Neutrophil (primary cell): ENCODE results near the gene EYS.

Experiments
- H3K27ac ChIP-seq: fragments of 200-600 bp; sonication (generic); 2 replicates; pipeline ENCODE4 v1.5.1; 2016; ENCODE audit warnings: mild to moderate bottlenecking, moderate library complexity
- H3K27me3 ChIP-seq: fragments of 200-600 bp; sonication (generic); 2 replicates; pipeline ENCODE4 v1.6.0; 2016; ENCODE audit warnings: mild to moderate bottlenecking
- H3K36me3 ChIP-seq: fragments of 200-600 bp; sonication (generic); 2 replicates; pipeline ENCODE4 v1.5.1; 2017
- H3K4me1 ChIP-seq, 2 experiments: fragments of 200-600 bp in 1 of 2; sonication (generic) in 1 of 2; 1 replicate in 1 of 2; 2 replicates in 1 of 2; pipeline versions ENCODE4 v1.5.1 to v1.6.1; 2013 to 2016; ENCODE audit warnings: low read depth in 1 of 2, low read length in 1 of 2, mild to moderate bottlenecking in 1 of 2, moderate library complexity in 1 of 2; ENCODE audit not compliant: control insufficient read depth in 1 of 2, insufficient read depth in 1 of 2
- H3K4me3 ChIP-seq, 2 experiments: fragments of 200-600 bp in 1 of 2; sonication (generic) in 1 of 2; 1 replicate in 1 of 2; 2 replicates in 1 of 2; pipeline ENCODE4 v1.5.1; 2013 to 2016; ENCODE audit warnings: low read depth in 1 of 2, low read length in 1 of 2, mild to moderate bottlenecking in 1 of 2, moderate library complexity in 1 of 2
- H3K9me3 ChIP-seq: fragments of 200-600 bp; sonication (generic); 2 replicates; pipeline ENCODE4 v1.5.1; 2016
- TF ChIP-seq, protein P1 (sequence below): fragments of 200-600 bp; sonication (generic); IDR thresholded peaks from 2 replicates; pipeline ENCODE4 v1.5.1; 2016; ENCODE audit warnings: antibody characterized with exemption

EYS gene

DNA sequence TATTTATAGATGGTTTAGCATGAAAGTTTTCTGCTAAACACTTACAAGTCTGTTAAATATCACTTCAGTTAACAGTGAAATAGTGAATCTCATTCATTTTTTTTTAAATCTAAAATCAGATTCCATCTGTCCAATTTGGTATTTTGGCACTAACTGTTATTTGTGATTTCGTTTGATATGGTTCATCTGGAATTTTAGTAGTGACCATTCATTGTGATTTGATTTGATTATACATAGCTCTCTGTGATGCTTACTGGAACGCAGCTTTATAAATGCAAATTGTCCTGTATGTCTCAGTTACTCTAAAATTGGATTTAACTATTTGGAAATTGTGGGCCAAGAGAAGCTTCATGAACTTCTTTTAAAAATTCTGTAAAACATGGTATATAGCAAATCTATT, 571.5 kb downstream of the EYS start:
- Histone ChIP-seq H3K36me3 (no peaks in the 10 kb centered on the region), H3K27ac (no peak overlapping the region), H3K4me3 (no peak overlapping the region), H3K9me3 (no peaks in the 10 kb centered on the region), H3K4me1 (no peaks in the 10 kb centered on the region), H3K27me3 (no peaks in the 10 kb centered on the region)
- TF ChIP-seq, protein P1, sequence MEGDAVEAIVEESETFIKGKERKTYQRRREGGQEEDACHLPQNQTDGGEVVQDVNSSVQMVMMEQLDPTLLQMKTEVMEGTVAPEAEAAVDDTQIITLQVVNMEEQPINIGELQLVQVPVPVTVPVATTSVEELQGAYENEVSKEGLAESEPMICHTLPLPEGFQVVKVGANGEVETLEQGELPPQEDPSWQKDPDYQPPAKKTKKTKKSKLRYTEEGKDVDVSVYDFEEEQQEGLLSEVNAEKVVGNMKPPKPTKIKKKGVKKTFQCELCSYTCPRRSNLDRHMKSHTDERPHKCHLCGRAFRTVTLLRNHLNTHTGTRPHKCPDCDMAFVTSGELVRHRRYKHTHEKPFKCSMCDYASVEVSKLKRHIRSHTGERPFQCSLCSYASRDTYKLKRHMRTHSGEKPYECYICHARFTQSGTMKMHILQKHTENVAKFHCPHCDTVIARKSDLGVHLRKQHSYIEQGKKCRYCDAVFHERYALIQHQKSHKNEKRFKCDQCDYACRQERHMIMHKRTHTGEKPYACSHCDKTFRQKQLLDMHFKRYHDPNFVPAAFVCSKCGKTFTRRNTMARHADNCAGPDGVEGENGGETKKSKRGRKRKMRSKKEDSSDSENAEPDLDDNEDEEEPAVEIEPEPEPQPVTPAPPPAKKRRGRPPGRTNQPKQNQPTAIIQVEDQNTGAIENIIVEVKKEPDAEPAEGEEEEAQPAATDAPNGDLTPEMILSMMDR = no peak

DNA sequence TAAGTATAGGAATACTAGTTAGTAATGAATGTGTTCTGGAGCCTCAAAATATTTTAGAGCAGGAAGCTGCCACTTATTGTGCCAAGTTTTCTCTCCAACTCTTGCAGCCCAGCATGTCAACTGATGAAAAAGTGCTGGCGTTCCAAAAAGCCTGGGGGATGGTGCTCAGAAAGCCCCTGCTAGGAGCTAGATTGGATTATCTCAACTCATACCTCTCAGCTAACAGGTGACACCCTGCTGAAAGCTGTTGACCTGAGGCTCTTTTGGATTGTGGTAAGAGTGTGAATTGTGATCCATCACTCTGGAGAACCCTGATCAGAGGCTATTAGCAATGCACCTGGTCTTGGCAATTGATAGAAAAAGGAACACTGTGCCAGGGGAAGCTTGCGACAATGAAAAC, 580.4 kb downstream of the EYS start:
- H3K36me3 ChIP-seq = no peaks in the 10 kb centered on the region
- no peaks in the 10 kb centered on the region for H3K9me3 ChIP-seq
- H3K4me3 ChIP-seq = no peak overlapping the region
- H3K27ac ChIP-seq = no peak overlapping the region
- H3K27me3 ChIP-seq = no peaks in the 10 kb centered on the region
- no peaks in the 10 kb centered on the region for H3K4me1 ChIP-seq
- TF ChIP-seq, protein P1 = no peak

DNA sequence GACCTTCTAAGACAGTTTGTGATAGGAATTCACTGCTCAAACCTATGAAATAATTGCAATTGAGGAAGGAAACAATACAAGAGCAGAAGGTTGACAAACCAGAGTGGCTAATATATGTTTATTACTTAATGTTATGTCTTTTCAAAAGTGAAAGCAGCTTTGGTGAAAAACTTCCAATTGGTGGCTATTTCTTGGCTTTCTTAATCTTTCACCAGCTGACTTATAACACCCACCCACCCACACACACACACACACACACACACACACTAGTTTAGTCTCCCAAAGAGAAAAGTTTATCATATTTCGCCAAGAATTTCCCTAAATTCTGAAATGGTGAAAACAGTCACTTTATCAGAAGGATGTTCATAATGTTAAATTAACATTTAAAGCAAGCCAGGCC, 583.5 kb downstream of the EYS start:
- H3K4me1 ChIP-seq = no peaks in the 10 kb centered on the region
- no peak overlapping the region for H3K27ac ChIP-seq
- no peaks in the 10 kb centered on the region for H3K27me3 ChIP-seq
- no peak overlapping the region for H3K4me3 ChIP-seq
- TF ChIP-seq, protein P1 = no peak
- no peaks in the 10 kb centered on the region for H3K9me3 ChIP-seq
- no peaks in the 10 kb centered on the region for H3K36me3 ChIP-seq

GRCh38 chr6:65117817-65118409, 589.1 kb downstream of the EYS start:
- no peak overlapping the region for H3K27ac ChIP-seq
- H3K4me1 ChIP-seq = no peaks in the 10 kb centered on the region
- H3K9me3 ChIP-seq = no peaks in the 10 kb centered on the region
- no peaks in the 10 kb centered on the region for H3K27me3 ChIP-seq
- H3K36me3 ChIP-seq = no peaks in the 10 kb centered on the region
- TF ChIP-seq, protein P1 = no peak
- H3K4me3 ChIP-seq = no peak overlapping the region

- no peaks in the 10 kb centered on the region for H3K4me1 ChIP-seq
- no peaks in the 10 kb centered on the region for H3K36me3 ChIP-seq
- TF ChIP-seq, protein P1 = no peak
- H3K27ac ChIP-seq = no peak overlapping the region
- H3K4me3 ChIP-seq = no peak overlapping the region
- H3K9me3 ChIP-seq = no peaks in the 10 kb centered on the region
- H3K27me3 ChIP-seq = no peaks in the 10 kb centered on the region
Observed at GRCh38 chr6:65116326-65116725, 590.7 kb downstream of the EYS start.

DNA sequence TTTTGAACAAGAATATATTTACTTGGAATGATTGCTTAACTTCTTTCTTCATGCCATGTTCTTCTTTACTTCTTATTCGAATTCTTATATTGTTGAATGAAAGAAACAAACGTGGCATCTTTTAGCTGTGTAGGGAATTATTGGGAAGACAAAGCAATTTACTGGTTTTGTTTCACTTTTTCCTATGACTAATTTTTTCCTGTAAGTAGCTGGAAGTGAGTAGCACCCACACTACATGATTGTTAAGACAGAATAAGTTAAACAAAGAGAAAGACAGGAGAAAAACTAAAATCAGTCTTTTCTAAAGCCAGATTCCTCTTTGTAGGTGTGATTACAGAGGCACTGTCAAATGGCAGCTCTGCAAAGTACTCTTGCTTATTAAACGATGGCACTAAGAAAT, 593.4 kb downstream of the EYS start:
- Histone ChIP-seq H3K36me3 (no peaks in the 10 kb centered on the region), H3K9me3 (no peaks in the 10 kb centered on the region), H3K4me1 (no peaks in the 10 kb centered on the region), H3K27me3 (no peaks in the 10 kb centered on the region), H3K27ac (no peak overlapping the region), H3K4me3 (no peak overlapping the region)
- TF ChIP-seq, protein P1 = no peak
